Measurements from ENCODE around the gene MRPL37. TPM values are rescaled to one million over a fixed set of nuclear protein-coding genes. Genes with fewer than 3 reads are reported as not detected.

MRPL37 gene
- total RNA-seq, 2 donors from 2014 or later: 73.7 to 91.5 TPM

DNA sequence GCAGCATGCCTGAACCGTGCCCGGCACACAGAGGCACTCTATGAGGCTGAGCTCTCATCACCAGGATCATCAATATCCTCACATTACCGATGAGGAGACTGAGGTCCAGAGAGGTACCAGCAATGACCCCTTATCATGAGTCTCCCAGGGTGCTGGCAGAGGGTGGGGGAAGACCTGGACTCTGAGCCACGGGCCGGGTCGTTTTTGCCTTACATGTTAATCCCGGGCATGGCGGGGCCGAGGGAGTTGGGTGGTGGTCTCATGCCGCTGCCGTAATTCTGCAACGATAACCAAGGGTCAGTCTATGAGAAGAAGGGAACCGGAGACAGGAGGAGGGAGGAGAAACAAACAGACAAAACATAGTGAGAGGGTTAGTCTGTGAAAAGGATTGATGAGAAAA is 43.1 kb downstream of the MRPL37 start:
- H3K36me3 ChIP-seq: peaks cover 2 to 15% of the 10 kb centered on the region in 2 donors
- 90% methylated on average over 13 of the region's 13 CpGs for WGBS
- no peaks in the 10 kb centered on the region for H3K4me1 ChIP-seq (replicated peaks)
- no peak overlapping the region for H3K27ac ChIP-seq
- intact Hi-C loops (cut with DNase I): no loop called here
- DNase-seq (ENCODE audit: low spot score): no peak
- TF ChIP-seq POLR2A (IDR thresholded peaks at IDR 0.05): no peak
- TF ChIP-seq POLR2AphosphoS5 (IDR thresholded peaks at IDR 0.05): no peak
- TF ChIP-seq, protein P1, sequence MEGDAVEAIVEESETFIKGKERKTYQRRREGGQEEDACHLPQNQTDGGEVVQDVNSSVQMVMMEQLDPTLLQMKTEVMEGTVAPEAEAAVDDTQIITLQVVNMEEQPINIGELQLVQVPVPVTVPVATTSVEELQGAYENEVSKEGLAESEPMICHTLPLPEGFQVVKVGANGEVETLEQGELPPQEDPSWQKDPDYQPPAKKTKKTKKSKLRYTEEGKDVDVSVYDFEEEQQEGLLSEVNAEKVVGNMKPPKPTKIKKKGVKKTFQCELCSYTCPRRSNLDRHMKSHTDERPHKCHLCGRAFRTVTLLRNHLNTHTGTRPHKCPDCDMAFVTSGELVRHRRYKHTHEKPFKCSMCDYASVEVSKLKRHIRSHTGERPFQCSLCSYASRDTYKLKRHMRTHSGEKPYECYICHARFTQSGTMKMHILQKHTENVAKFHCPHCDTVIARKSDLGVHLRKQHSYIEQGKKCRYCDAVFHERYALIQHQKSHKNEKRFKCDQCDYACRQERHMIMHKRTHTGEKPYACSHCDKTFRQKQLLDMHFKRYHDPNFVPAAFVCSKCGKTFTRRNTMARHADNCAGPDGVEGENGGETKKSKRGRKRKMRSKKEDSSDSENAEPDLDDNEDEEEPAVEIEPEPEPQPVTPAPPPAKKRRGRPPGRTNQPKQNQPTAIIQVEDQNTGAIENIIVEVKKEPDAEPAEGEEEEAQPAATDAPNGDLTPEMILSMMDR (IDR thresholded peaks at IDR 0.05): no peak
- H3K4me3 ChIP-seq: no peak overlapping the region
- no peaks in the 10 kb centered on the region for H3K9me3 ChIP-seq
- H3K27me3 ChIP-seq (replicated peaks; ENCODE audit: insufficient read depth): no peaks in the 10 kb centered on the region

DNA sequence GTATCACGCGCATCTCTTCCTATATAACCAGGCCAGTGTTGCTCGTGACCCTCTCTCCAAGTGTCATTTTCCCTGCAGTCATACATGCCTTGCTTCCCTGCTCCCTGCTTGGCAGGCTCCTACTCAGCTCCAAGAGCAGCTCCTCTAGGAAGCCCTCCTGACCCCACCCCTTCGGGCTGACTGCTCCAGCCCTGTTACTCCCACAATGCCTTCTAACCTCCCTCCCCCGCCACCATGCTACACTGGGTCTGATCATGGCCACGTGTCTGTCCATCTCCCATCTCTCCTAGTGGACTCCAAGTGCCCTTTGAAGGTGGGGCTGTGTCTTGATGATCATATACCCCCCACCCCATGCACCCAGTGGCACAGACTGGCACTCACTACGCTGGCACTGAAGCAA is 44.7 kb downstream of the MRPL37 start:
- peaks cover 2 to 6% of the 10 kb centered on the region in 2 donors for H3K36me3 ChIP-seq
- no peaks in the 10 kb centered on the region for H3K9me3 ChIP-seq
- no peak overlapping the region for H3K27ac ChIP-seq
- no peaks in the 10 kb centered on the region for H3K4me1 ChIP-seq (replicated peaks)
- no peak for DNase-seq (ENCODE audit: low spot score)
- H3K27me3 ChIP-seq (replicated peaks; ENCODE audit: insufficient read depth): no peaks in the 10 kb centered on the region
- WGBS: 95% methylated on average over 7 of the region's 7 CpGs
- TF ChIP-seq, protein P1 (IDR thresholded peaks at IDR 0.05): no peak
- no peak for TF ChIP-seq POLR2AphosphoS5 (IDR thresholded peaks at IDR 0.05)
- intact Hi-C loops (cut with DNase I): no loop called here
- H3K4me3 ChIP-seq: no peak overlapping the region

DNA sequence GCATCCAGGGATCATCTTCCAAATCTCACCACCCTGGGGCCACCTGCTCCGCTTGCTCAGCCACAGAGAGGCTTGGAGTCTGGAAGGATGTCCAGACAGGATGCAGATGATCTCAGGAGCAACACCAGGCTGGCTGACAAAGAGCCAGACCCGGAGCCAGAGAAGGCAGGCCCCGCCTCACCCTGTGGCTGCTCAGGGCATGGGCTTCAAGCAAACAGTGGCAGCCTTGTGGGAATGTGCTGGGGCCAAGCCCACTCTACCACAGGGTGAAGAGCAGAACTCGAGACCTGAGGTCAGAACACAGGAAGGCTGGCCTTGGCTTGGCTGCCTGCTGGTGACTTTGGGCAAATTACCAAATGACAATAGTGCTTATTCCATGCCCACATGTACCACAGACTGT is 45.5 kb downstream of the MRPL37 start:
- DNase-seq (ENCODE audit: low spot score): no peak
- 62% methylated on average over 4 of the region's 4 CpGs for WGBS
- TF ChIP-seq, protein P1 (IDR thresholded peaks at IDR 0.05): no peak
- TF ChIP-seq POLR2A (IDR thresholded peaks at IDR 0.05) (no peak), POLR2AphosphoS5 (IDR thresholded peaks at IDR 0.05) (no peak)
- Histone ChIP-seq H3K4me3 (no peak overlapping the region), H3K27ac (no peak overlapping the region), H3K9me3 (no peaks in the 10 kb centered on the region), H3K27me3 (replicated peaks; ENCODE audit: insufficient read depth) (no peaks in the 10 kb centered on the region), H3K36me3 (peaks cover 2 to 6% of the 10 kb centered on the region in 2 donors), H3K4me1 (replicated peaks) (no peaks in the 10 kb centered on the region)
- intact Hi-C loops (cut with DNase I): no loop called here

DNA sequence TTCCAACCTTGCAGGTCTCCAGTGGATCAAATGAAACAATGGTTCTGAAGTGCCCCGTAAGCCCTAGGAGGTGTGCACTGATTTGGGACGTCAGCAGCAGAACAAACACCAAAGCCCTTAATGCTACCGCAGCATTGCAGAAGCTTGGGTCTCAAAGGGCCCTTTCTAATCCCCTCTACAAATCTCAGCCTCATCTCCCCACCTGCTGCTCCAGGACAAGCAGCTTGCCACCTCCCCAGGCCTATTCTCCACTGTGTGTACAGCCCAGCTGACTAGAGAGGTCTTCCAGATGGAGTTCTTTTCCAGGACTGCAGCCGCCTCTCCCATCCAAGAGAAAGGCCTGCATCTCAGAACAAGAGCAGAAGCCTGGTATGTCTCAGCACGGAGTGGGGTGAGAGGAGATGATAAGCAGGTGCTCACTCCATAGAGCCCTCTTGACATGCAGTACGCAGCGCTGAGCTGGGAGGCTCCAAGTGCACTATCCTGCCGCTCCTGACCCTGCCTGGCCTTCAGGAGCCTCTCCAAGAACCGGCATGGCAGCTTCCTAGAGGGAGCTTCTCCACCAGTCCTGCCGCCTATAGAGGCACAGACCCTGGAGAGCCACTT is 46.3 kb downstream of the MRPL37 start:
- no peak for DNase-seq (ENCODE audit: low spot score)
- Histone ChIP-seq H3K9me3 (no peaks in the 10 kb centered on the region), H3K36me3 (peaks cover 2 to 6% of the 10 kb centered on the region in 2 donors), H3K4me1 (replicated peaks) (no peaks in the 10 kb centered on the region), H3K4me3 (no peak overlapping the region), H3K27ac (no peak overlapping the region), H3K27me3 (replicated peaks; ENCODE audit: insufficient read depth) (no peaks in the 10 kb centered on the region)
- TF ChIP-seq POLR2AphosphoS5 (IDR thresholded peaks at IDR 0.05) (no peak), POLR2A (IDR thresholded peaks at IDR 0.05) (no peak)
- TF ChIP-seq, protein P1 (IDR thresholded peaks at IDR 0.05): no peak
- intact Hi-C loops (cut with DNase I): no loop called here
- WGBS: 83% methylated on average over 10 of the region's 10 CpGs

DNA sequence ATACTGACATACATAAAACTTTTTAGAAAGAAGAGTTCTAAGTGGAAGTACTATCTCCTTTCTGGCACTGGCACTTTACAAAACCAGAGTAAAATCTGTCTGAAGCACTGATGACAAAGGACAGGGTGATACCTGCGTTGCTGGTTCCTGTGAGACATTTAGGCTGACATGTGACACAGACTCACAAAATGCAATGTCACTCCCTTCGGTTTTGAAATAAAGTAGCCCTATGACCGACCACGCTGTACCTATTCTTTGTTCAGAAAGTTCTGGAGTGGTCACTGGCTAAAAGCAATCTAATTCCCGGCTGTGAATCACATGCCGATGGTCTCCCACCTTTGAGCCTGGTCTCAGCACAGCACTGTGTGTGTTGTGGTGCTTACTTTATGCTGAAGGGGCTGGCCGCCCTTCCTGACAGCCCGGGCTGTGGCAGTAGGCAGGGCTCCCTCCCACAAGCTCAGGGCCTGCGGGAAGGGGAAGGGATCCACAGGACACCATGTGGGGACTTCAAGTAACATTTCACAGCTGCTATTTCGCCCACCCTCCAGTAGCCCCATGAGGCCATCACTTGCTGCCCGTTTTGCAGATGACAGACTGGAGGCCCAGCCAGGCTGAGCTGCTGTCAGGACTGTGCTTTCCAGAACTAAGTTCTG is 48.0 kb downstream of the MRPL37 start:
- intact Hi-C loops (cut with DNase I): no loop called here
- Histone ChIP-seq H3K36me3 (peaks cover 2% of the 10 kb centered on the region in 2 donors), H3K4me1 (replicated peaks) (no peaks in the 10 kb centered on the region), H3K4me3 (no peak overlapping the region), H3K27me3 (replicated peaks; ENCODE audit: insufficient read depth) (no peaks in the 10 kb centered on the region), H3K27ac (no peak overlapping the region), H3K9me3 (no peaks in the 10 kb centered on the region)
- TF ChIP-seq POLR2A (IDR thresholded peaks at IDR 0.05) (no peak), POLR2AphosphoS5 (IDR thresholded peaks at IDR 0.05) (no peak)
- TF ChIP-seq, protein P1 (IDR thresholded peaks at IDR 0.05): no peak
- DNase-seq (ENCODE audit: low spot score): no peak
- WGBS: 85% methylated on average over 11 of the region's 11 CpGs

Measured in prostate gland (tissue), 2 donors.